HFF-Myc (cell line): ENCODE measurements around the gene PLEKHG3.
A peak's percentile ranks its signal among the peaks of the same experiment; 100 is the strongest.

Source experiments
- DNase-seq: peaks from one replicate; pipeline ENCODE4 v3.0.0-alpha.2; 2011; ENCODE audit warnings: low read depth; ENCODE audit errors: extremely low read depth
- H3K4me3 ChIP-seq: replicated peaks from 2 replicates; pipeline ENCODE4 v1.5.1; 2011; ENCODE audit warnings: low read depth, mild to moderate bottlenecking, control low read depth, low read length
- CTCF ChIP-seq: IDR thresholded peaks from 2 replicates; pipeline ENCODE4 v1.5.1; 2012; ENCODE audit warnings: mild to moderate bottlenecking, low read depth, low read length, control low read depth; ENCODE audit errors: missing control alignments

The PLEKHG3 gene

DNA sequence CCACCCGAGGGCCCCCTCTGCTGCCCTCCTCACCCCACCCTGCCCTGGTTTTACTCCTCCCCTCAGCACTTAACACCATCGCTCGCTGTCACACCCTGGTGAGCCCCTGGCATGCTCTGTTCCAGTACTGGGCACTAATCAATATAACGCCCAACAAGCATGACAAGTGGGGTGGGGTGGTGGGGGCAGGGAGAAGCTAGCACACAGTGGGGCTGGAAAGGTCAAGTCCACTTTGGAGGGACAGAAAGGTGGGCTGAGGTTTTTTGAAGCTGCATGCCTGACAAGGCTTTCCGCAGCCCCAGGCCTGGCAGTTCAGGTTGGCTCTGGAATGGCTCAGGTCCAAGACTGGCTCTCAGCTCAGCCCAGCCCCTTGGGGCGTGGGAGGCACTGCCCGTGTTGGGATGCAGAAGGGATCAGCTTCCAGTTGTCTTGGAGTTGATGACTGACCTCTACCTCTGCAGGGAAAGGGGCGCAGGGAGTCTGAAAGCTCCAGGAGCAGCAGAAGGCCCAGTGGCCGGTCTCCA lies 34.1 kb downstream of the PLEKHG3 start:
- DNase-seq, result no peak
- no peak overlapping the region for H3K4me3 ChIP-seq
- no peak for TF ChIP-seq CTCF

GRCh38 chr14:64741200-64741599 lies 37.0 kb downstream of the PLEKHG3 start:
- TF ChIP-seq CTCF, result no peak
- DNase-seq, result no peak
- no peak overlapping the region for H3K4me3 ChIP-seq

DNA sequence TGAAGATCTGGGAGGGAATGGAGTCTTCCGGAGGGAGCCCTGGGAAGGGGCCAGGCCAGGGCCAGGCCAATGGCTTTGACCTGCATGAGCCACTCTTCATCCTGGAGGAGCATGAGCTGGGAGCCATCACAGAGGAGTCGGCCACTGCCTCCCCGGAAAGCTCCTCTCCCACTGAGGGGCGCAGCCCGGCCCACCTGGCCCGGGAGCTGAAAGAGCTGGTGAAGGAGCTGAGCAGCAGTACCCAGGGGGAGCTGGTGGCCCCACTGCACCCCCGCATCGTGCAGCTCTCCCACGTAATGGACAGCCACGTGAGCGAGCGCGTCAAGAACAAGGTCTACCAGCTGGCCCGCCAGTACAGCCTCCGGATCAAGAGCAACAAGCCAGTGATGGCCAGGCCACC lies 37.7 kb downstream of the PLEKHG3 start:
- TF ChIP-seq CTCF, result no peak

DNA sequence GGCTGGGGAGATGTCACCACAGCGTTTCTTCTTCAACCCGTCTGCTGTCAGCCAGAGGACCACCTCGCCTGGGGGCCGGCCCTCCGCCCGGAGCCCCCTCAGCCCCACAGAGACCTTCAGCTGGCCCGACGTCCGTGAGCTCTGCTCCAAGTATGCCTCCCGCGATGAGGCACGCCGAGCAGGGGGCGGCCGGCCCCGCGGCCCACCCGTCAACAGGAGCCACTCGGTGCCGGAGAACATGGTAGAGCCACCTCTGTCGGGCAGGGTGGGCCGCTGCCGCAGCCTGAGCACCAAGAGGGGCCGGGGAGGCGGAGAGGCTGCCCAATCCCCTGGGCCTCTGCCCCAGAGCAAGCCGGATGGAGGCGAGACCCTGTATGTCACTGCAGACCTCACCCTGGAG lies 38.8 kb downstream of the PLEKHG3 start:
- DNase-seq, result no peak
- H3K4me3 ChIP-seq, result no peak overlapping the region
- no peak for TF ChIP-seq CTCF

More for the DNA sequence above, 37.7 kb downstream of the PLEKHG3 start:
- no peak overlapping the region for H3K4me3 ChIP-seq
- no peak for DNase-seq

DNA sequence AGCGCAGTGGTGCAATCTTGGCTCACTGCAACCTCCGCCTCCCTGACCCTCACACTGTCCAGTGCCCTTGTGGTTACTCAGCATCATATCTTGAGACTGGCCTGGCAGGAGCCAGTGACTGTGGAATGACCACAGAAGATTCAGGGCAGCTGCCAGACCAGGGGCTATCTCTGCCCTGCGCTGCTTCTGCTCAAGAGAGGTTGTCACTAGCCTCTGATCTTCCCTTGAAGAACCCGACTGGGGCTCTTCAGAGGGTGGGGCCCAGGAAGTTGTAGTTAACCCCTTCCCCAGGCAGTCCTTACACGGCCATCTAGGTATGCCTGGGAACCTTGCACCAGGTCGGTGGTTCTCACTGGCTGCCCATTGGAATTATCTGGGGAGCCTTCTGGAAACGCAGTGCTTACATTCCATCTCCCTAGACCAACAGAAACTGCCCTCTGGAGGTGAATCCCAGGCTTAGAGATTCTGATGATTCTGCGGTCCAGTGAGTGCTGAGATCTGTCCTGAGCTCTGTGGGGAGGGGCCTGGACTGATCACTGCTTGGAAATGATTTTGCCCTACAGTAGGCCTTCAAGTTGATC lies 41.4 kb downstream of the PLEKHG3 start:
- no peak for DNase-seq
- peak; percentile 10 for TF ChIP-seq CTCF
- H3K4me3 ChIP-seq, result no peak overlapping the region

DNA sequence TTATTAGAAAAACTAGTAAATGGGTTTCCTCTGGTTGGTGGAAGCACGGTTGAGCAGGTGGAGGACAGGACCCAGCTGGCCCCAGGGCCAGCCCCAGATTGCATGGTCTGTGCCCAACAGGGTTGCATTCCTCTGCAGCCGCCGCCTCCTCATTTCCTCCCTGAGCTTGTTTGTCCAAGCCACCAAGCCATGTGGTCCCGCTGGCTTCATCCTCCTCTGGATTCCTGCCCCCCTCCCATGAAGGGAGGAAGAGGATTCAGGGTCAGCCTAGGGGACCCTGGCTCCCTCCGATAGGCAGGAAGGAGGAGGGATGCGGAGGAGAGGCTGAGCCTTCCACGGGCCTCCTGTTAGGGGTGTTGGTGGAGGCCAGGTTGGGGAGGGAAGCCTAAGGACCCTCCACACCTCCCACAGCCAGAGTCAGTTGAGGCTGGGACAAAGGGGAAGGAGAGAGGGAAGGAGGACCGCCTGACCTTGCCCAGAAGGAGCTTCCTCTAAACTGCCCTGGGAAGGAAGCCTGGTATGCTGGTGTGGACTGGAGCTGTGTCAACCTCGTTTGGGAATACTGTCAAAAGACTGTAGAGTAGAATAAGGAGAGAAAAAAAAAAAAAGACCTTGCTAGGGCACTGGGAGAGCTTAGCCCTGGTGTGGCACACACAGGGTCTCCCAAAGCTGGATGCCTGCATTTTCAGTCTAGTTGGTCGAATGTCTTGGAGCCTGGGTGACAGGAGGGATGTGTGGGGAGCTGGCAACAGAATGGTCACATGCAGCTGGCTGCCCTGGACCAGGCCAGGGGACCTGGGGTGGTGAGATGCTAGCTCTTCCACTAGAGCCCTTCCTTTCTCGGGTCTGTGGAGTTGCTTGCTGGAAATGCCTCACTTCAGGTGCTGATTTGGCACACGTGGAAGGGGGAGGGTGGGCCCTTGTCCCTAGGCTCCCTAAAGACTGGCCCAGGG lies 42.4 kb downstream of the PLEKHG3 start:
- no peak overlapping the region for H3K4me3 ChIP-seq
- no peak for TF ChIP-seq CTCF
- DNase-seq, result no peak
